H4 (cell line): ENCODE measurements around the gene PAX2. TPM values are rescaled to one million over a fixed set of nuclear protein-coding genes. Genes with fewer than 3 reads are reported as not detected.

Experiments used
- DNase-seq: peaks from one replicate; pipeline ENCODE4 v3.0.0-alpha.2; 2015; ENCODE audit warnings: low spot score
- total RNA-seq: library from RNA; depleted of rRNA; stranded (reverse); fragments of >200 nt; shearing (Covaris generic); gene quantifications from 2 replicates; pipeline ENCODE4 v1.2.3, GENCODE V29; 2014

Gene PAX2
- total RNA-seq, 1 experiment from 2014 or later: not detected

DNA sequence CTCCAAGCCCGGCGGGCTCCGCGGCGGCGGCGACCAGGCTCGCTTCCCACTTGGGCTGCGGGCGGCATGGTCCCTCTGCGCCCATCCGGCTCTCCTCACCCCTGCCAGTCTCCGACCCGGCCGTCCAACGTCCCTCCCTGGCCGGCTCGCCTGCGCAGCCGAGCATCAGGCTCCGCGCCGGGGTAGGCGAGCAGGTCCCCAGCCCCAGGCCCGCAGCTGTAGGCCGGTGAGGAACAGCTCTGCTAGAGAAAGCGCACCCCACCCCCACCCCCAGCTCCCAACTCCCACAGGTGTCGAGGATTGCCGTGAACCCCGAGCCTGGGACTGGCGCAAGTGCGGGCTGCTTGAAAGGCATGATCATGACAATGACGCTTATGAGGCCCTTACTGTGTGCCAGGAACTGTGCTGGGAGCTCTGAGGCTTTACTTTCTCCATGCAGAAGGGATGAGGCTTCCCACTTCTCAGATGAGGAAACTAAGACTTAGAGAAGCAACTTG, 20.8 kb upstream of the PAX2 start:
- DNase-seq: no peak

DNA sequence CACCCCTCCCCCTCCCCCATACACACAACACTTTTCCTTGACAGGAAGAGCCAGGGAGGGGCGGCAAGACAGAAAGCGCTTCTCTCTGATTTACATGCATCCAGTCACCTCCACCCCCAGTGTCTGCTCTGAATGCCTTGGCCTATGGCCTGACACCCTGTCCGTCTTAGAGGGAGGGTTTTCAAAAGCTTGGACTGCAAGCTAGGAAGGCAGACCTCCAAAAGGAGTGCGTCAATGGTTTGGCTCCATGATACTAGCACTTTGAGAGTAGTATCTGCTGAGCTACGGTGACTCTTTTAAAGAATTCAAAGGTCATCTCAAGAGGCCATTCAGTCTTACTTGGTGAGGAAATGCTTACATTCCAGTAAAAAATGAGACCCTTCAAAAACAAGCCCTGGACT, 20.3 kb upstream of the PAX2 start:
- DNase-seq: no peak

- no peak for DNase-seq
These were observed 19.4 kb upstream of the PAX2 start for GRCh38 chr10:100725869-100726426.

GRCh38 chr10:100727808-100728207, 17.6 kb upstream of the PAX2 start:
- no peak for DNase-seq

GRCh38 chr10:100728928-100729861, 16.2 kb upstream of the PAX2 start:
- DNase-seq: peak; percentile 78

GRCh38 chr10:100729862-100730724, 15.3 kb upstream of the PAX2 start:
- DNase-seq: no peak

DNA sequence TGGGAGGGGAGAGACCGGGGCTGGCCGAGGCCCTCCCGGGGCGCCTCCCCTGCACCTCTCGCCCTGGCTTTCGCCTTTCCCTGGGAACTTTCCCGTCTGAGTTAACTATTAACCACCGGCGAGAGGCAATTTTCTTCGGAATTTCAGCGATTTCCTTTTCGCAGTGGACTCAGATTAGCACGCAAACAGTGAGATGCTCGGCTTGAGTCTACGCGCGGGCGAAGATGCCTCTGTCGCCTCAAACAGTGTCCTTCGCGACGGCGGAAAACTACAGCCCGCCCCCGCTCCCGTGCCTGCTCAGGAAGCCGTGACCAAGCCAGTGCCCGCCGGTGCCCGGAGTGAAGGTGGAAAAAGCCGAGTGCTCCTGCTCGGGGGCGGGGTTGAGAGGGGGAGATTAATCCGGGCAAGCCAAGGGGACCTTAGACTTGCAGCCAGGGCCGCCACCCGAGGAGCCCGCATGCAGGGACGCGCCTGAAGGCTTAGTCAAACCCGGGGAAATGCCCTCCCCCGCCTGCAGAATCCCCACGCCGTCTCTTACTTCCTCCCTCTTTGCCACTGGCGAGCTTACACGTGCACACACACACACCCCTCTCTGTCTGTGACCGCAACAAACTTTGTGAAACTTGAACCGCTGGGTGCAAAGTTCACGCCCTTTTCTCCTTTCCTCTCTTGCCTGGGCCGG, 14.5 kb upstream of the PAX2 start:
- no peak for DNase-seq

- DNase-seq: no peak
These were observed 13.8 kb upstream of the PAX2 start for GRCh38 chr10:100731407-100732240.

- no peak for DNase-seq
These were observed 13.2 kb upstream of the PAX2 start for GRCh38 chr10:100732241-100732596.

DNA sequence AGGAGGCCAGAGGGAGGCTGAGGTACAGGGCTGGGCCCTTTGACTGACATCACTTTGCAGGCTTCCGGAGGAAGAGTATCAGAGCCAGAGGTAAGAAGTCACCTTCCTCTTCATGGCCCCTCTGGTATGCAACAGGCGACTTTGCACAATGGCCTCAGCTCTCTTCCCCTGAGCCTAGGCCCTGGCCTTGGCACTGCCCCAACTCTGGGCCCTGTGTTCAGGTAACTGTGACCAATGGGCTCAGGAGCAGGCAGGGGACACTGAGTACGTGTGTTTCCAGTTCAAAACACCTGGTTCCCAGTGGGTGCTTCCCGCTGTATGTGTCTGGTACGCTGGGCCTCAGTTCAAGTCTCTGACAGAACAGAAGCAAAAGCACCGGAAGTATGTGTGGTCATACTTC, 12.1 kb upstream of the PAX2 start:
- no peak for DNase-seq

GRCh38 chr10:100734295-100735086, 10.9 kb upstream of the PAX2 start:
- DNase-seq: no peak

DNA sequence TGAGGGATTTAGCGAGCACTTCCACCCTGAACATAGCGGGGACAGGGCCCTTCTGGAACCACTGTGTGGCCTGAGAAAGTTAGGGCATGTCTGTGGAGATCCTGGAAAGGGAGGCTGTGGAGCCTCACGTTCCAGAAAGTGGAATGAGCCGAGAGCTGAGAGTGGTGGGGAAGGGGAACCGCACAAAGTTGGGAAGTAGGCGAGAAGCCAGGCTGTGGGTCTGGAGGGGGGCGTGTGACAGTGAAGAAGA, 10.4 kb upstream of the PAX2 start:
- no peak for DNase-seq

DNA sequence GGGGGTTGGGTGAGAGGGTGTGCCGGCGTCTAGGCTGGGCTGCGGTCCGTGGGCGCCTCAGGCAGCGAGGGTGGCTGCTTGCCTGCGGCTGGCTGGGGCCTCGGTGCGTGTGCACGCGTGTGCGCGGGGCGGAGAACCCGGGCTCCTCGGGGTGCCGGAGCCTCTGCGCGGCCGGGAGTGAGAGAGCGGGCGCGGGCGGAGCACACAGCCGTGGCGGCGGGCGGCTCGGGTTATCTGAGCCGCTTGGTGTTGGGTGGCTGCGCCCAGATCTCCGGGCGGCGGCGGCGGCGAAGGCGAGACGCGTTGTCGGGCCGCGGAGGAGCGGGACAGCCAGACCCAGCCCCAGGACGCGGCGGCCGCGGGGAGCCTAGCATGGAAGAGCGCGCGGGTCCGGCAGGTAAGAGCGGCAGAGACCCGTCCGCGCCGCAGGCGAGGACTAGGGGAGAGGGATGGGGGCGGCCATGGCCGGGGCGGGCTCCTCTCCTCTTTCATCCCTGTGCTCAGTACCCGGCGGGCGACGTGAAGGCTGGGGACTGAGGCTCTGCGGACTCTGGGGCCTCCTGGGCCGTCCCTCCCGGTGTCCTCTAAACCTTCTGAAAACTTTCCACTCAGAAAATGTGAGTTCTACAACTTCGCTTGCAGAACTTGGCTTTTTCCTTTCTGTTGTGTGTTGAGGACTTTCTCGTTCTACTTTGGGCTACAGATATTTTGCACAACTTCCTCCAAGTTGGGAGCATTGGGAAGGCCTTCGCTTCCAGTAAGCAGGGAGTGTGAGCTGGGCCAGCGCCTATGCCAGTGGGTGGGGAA, 9.8 kb upstream of the PAX2 start:
- no peak for DNase-seq

DNA sequence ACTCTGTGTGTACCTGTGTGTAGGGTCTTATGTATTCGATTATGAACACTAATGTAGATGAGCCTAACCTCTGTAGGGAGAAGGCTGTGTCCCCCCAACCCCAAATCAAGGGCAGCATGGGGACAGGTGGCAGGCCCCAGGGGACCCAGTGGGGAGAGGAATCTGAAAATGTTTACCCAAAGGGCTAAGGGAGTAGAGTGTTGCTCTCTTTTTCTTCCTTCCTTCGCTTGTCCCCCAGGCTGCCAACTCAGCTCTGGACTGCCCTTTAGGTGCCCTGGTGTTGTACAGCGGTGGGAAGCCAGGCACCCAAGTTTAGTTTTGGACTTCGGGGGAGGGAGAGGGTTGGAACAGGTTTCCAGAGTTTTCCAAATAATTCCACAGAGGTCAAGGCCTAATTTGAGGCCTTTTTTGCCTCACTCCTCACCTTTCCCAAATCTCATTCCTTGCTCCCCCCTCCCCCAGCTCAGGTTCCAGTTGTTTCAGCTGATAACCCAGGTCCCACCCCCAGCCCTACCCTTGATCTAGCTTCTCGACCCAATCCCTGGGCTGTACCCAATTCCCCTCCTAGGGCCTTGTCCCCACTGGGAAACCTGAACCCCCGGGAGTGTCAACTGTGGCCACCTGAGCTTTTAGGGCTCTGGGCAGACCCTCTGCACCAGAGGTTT, 9.1 kb upstream of the PAX2 start:
- no peak for DNase-seq

GRCh38 chr10:100736809-100737354, 8.5 kb upstream of the PAX2 start:
- DNase-seq: no peak

- DNase-seq: no peak
These were observed 7.9 kb upstream of the PAX2 start for GRCh38 chr10:100737355-100738054.

DNA sequence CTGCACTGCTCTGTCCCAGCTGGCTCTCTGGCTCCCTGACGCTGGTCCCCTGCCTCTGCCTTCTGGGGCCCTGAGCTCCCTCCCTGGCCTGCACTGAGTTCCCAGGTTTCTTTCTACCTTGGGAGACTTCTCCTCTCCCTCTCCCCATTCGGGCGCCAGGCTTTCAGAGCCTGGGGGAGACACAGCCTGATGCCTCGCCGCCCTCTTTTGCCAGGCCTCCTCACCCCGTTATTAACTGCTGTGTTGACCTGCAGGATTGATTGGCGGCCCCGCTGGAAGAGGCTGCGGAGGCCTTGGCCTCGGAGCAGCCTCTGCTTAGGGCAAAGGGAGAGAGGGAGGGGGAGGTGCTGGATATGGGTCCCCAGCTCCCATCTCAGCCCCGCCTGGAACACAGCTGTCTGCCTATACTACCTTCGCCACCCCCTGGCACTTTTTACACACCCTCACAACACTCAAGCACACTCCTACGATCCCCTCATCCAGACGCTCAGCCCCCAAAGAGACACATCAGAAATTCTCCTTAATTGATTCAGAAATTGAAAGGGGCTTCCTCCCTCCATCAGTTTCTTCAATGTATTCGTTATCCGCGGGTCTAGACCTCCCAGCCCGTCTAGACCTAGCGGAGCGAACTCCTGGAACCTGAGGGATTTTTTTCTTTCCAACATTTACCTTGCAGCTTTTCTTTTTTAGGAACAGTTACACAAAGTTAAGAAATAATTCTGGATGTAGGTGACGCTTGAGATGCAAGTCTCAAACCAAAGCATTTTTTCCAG, 7.1 kb upstream of the PAX2 start:
- DNase-seq: no peak
